GM23338 (cell line): ENCODE measurements around the gene CAVIN2. TPM values are rescaled to one million over a fixed set of nuclear protein-coding genes. Genes with fewer than 3 reads are reported as not detected.
A peak's percentile ranks its signal among the peaks of the same experiment; 100 is the strongest.

ENCODE experiments used
- ATAC-seq: fragments of 200-7000 bp; cut with Tn5 transposase; 3 replicates; pipeline ENCODE4 v1.9.1; 2020
- DNase-seq: peaks from one replicate; pipeline ENCODE4 v3.0.0-alpha.2; 2015; ENCODE audit warnings: low spot score
- H2AFZ ChIP-seq: fragments of 200-600 bp; sonication (generic); 2 replicates; pipeline ENCODE4 v1.8.0; 2016; ENCODE audit warnings: antibody characterized with exemption, mild to moderate bottlenecking, moderate library complexity
- H3F3A ChIP-seq: fragments of 200-600 bp; sonication (generic); replicated peaks from 2 replicates; pipeline ENCODE4 v1.8.0; 2017; ENCODE audit warnings: antibody characterized with exemption, mixed run types, low read depth
- H3K27ac ChIP-seq: fragments of 200-600 bp; sonication (generic); 2 replicates; pipeline ENCODE4 v1.6.1; 2016; ENCODE audit warnings: low read depth
- H3K27me3 ChIP-seq: fragments of 200-600 bp; sonication (generic); 2 replicates; pipeline ENCODE4 v1.8.0; 2016; ENCODE audit warnings: mild to moderate bottlenecking, mixed run types, moderate library complexity; ENCODE audit not compliant: insufficient read depth
- H3K36me3 ChIP-seq: fragments of 200-600 bp; sonication (generic); 2 replicates; pipeline ENCODE4 v1.8.0; 2016; ENCODE audit warnings: mild to moderate bottlenecking; ENCODE audit not compliant: insufficient read depth
- H3K4me1 ChIP-seq: fragments of 200-600 bp; sonication (generic); 2 replicates; pipeline ENCODE4 v1.8.0; 2016; ENCODE audit warnings: mild to moderate bottlenecking, moderate library complexity; ENCODE audit not compliant: insufficient read depth
- H3K4me2 ChIP-seq: fragments of 200-600 bp; sonication (generic); 2 replicates; pipeline ENCODE4 v1.7.1; 2017; ENCODE audit warnings: mixed run types
- H3K4me3 ChIP-seq: fragments of 200-600 bp; sonication (generic); 2 replicates; pipeline ENCODE4 v1.6.1; 2016; ENCODE audit warnings: mixed run types
- H3K79me2 ChIP-seq: fragments of 200-600 bp; sonication (generic); replicated peaks from 2 replicates; pipeline ENCODE4 v1.8.0; 2017; ENCODE audit warnings: mild to moderate bottlenecking; ENCODE audit not compliant: insufficient read depth
- H3K9me2 ChIP-seq: fragments of 200-600 bp; sonication (generic); 2 replicates; pipeline ENCODE4 v1.8.0; 2017; ENCODE audit not compliant: insufficient read depth
- H4K20me1 ChIP-seq: fragments of 200-600 bp; sonication (generic); replicated peaks from 2 replicates; pipeline ENCODE4 v1.8.0; 2017; ENCODE audit warnings: mild to moderate bottlenecking; ENCODE audit not compliant: insufficient read depth
- H3K27ac Mint-ChIP-seq: 2 replicates; pipeline ENCODE4 v1.8.0; 2020; ENCODE audit warnings: inconsistent platforms, mild to moderate bottlenecking, moderate library complexity, mixed read lengths
- H3K27me3 Mint-ChIP-seq: 3 replicates; pipeline ENCODE4 v1.8.0; 2022; ENCODE audit warnings: low read depth, mild to moderate bottlenecking, moderate library complexity, mixed read lengths, inconsistent platforms; ENCODE audit not compliant: insufficient read depth, poor library complexity
- H3K36me3 Mint-ChIP-seq: 3 replicates; pipeline ENCODE4 v1.8.0; 2021; ENCODE audit warnings: low read depth, mild to moderate bottlenecking, inconsistent platforms, moderate library complexity, mixed read lengths
- H3K4me1 Mint-ChIP-seq: 3 replicates; pipeline ENCODE4 v1.8.0; 2020; ENCODE audit warnings: mild to moderate bottlenecking, inconsistent platforms, mixed read lengths
- H3K4me3 Mint-ChIP-seq: 3 replicates; pipeline ENCODE4 v1.8.0; 2021; ENCODE audit warnings: moderate library complexity, mild to moderate bottlenecking, inconsistent platforms, mixed read lengths
- H3K9me3 Mint-ChIP-seq: 3 replicates; pipeline ENCODE4 v1.8.0; 2020; ENCODE audit warnings: moderate library complexity, mild to moderate bottlenecking, inconsistent platforms, mixed read lengths
- EZH2 ChIP-seq: fragments of 200-600 bp; sonication (generic); IDR thresholded peaks from one replicate; pipeline ENCODE4 v1.8.0; 2017; ENCODE audit warnings: antibody characterized with exemption, mild to moderate bottlenecking, low read depth; ENCODE audit not compliant: unreplicated experiment
- NANOG ChIP-seq: IDR thresholded peaks from 2 replicates; pipeline ENCODE4 v1.6.1; 2016; ENCODE audit warnings: antibody characterized with exemption, borderline replicate concordance
- REST ChIP-seq: IDR thresholded peaks from one replicate; pipeline ENCODE4 v1.6.1; 2018; ENCODE audit warnings: antibody characterized with exemption; ENCODE audit not compliant: unreplicated experiment
- STAT1 ChIP-seq: IDR thresholded peaks from one replicate; pipeline ENCODE4 v1.6.1; 2016; ENCODE audit warnings: antibody characterized with exemption; ENCODE audit not compliant: unreplicated experiment
- ZNF331 ChIP-seq: fragments of 250-450 bp; sonication (Bioruptor Pico); IDR thresholded peaks from 2 replicates; pipeline ENCODE4 v1.5.0; 2020; ENCODE audit warnings: low read depth, mild to moderate bottlenecking, moderate library complexity
- polyA plus RNA-seq: library from polyadenylated mRNA; unstranded; fragments of >200 nt; fragmentation: Nextera tagmentation; extraction: Ambion mirVana; gene quantifications from 2 replicates; pipeline ENCODE4 v1.2.1, GENCODE V29; 2016
- total RNA-seq: library from RNA; depleted of rRNA; stranded (reverse); fragments of >200 nt; shearing (Covaris generic); gene quantifications from 2 replicates; pipeline ENCODE4 v1.2.3, GENCODE V29; 2014
- TF ChIP-seq, protein P1 (sequence below), 2 experiments: fragments of 200-600 bp in 1 of 2; sonication (generic) in 1 of 2; conservative IDR thresholded peaks; 2 replicates each; pipeline versions ENCODE4 v1.5.1 to v1.6.1; 2016 to 2017; ENCODE audit warnings: antibody characterized with exemption in 2 of 2, low read depth in 2 of 2, mild to moderate bottlenecking in 2 of 2, moderate library complexity in 1 of 2

Gene CAVIN2
- total and polyA plus RNA-seq, 2 experiments from 2014 or later: 0.07 to 0.15 TPM

- TF ChIP-seq REST (no peak), NANOG (no peak), STAT1 (no peak), ZNF331 (no peak), EZH2 (no peak)
These were observed 6.0 kb downstream of the CAVIN2 start (continued) for GRCh38 chr2:191840921-191841320.

GRCh38 chr2:191839918-191840804, 6.7 kb downstream of the CAVIN2 start:
- Histone ChIP-seq H3K27ac (no peak overlapping the region), H3K9me2 (no peaks in the 10 kb centered on the region), H3K4me3 (no peak overlapping the region), H3K27me3 (no peaks in the 10 kb centered on the region), H3K36me3 (no peaks in the 10 kb centered on the region), H3F3A (no peaks in the 10 kb centered on the region), H3K4me1 (peaks cover 7% of the 10 kb centered on the region), H4K20me1 (no peaks in the 10 kb centered on the region), H3K79me2 (no peaks in the 10 kb centered on the region), H2AFZ (peak overlapping the region; percentile 82; the same call in 1 of the 2 replicates), H3K4me2 (no peak overlapping the region)
- H3K36me3 Mint-ChIP-seq: no peaks in the 10 kb centered on the region; the same call in 2 of the 3 replicates
- no peak overlapping the region for H3K27ac Mint-ChIP-seq
- H3K9me3 Mint-ChIP-seq: no peaks in the 10 kb centered on the region; the same call in 2 of the 3 replicates
- TF ChIP-seq, protein P1, sequence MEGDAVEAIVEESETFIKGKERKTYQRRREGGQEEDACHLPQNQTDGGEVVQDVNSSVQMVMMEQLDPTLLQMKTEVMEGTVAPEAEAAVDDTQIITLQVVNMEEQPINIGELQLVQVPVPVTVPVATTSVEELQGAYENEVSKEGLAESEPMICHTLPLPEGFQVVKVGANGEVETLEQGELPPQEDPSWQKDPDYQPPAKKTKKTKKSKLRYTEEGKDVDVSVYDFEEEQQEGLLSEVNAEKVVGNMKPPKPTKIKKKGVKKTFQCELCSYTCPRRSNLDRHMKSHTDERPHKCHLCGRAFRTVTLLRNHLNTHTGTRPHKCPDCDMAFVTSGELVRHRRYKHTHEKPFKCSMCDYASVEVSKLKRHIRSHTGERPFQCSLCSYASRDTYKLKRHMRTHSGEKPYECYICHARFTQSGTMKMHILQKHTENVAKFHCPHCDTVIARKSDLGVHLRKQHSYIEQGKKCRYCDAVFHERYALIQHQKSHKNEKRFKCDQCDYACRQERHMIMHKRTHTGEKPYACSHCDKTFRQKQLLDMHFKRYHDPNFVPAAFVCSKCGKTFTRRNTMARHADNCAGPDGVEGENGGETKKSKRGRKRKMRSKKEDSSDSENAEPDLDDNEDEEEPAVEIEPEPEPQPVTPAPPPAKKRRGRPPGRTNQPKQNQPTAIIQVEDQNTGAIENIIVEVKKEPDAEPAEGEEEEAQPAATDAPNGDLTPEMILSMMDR (conservative IDR thresholded peaks at IDR 0.05; ENCODE audit: low read depth in 2 of 2): peak; percentile 11 to 36; a peak in 2 of 4 replicates
- no peak for TF ChIP-seq EZH2
- peaks cover 20% of the 10 kb centered on the region for H3K4me1 Mint-ChIP-seq
- DNase-seq (peak; percentile 23), ATAC-seq (peak; percentile 60; the same call in 2 of the 3 replicates)
- peaks cover under 1% of the 10 kb centered on the region for H3K27me3 Mint-ChIP-seq
- no peak overlapping the region for H3K4me3 Mint-ChIP-seq
